DOHH2 (cell line): Measurements from ENCODE around the gene SVIL.

Experiments used
- EZH2phosphoT487 ChIP-seq: fragments of 200-600 bp; sonication (generic); IDR thresholded peaks from 2 replicates; pipeline ENCODE4 v1.6.1; 2017; ENCODE audit warnings: borderline replicate concordance, mild to moderate bottlenecking, antibody characterized with exemption, low read length, moderate library complexity, mixed read lengths
- TF ChIP-seq, protein P1 (sequence below): fragments of 200-600 bp; sonication (generic); IDR thresholded peaks from one replicate; pipeline ENCODE4 v1.5.1; 2014; ENCODE audit warnings: antibody characterized with exemption, mild to moderate bottlenecking, low read depth, low read length; ENCODE audit not compliant: poor library complexity, severe bottlenecking

DNA sequence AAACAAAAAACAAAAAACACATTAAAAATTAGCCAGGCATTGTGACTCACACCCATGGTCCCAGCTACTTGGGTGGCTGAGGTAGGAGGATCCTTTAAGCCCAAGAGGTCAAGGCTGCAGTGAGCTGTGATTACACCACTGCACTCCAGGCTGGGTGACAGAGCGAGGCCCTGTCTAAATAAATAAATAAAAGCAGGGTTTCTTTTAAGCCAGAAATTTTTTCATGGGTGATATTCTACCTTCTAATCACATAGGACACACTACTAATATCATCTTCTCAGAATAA, 14.2 kb upstream of the SVIL start:
- TF ChIP-seq, protein P1, sequence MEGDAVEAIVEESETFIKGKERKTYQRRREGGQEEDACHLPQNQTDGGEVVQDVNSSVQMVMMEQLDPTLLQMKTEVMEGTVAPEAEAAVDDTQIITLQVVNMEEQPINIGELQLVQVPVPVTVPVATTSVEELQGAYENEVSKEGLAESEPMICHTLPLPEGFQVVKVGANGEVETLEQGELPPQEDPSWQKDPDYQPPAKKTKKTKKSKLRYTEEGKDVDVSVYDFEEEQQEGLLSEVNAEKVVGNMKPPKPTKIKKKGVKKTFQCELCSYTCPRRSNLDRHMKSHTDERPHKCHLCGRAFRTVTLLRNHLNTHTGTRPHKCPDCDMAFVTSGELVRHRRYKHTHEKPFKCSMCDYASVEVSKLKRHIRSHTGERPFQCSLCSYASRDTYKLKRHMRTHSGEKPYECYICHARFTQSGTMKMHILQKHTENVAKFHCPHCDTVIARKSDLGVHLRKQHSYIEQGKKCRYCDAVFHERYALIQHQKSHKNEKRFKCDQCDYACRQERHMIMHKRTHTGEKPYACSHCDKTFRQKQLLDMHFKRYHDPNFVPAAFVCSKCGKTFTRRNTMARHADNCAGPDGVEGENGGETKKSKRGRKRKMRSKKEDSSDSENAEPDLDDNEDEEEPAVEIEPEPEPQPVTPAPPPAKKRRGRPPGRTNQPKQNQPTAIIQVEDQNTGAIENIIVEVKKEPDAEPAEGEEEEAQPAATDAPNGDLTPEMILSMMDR: no peak
- TF ChIP-seq EZH2phosphoT487: no peak
